ENCODE measurements around the gene RBMS3. TPM values are rescaled to one million over a fixed set of nuclear protein-coding genes. Genes with fewer than 3 reads are reported as not detected.

The RBMS3 gene
- total and polyA plus RNA-seq, 2 of the 13 experiments (the other 11 are each of a cell fraction or from before 2014, with no cell fraction given), result not detected

GRCh38 chr3:29896856-29897255 lies 616.0 kb downstream of the RBMS3 start:
- ATAC-seq (no peak), DNase-seq (ENCODE audit: low spot score) (no peak), FAIRE-seq (no peak)
- Histone ChIP-seq H3K4me1 (ENCODE audit: insufficient read depth, low read length) (no peaks in the 10 kb centered on the region), H3K4me2 (ENCODE audit: low read depth, low read length) (no peak overlapping the region), H3K4me3 (replicated peaks in 1 of 3; ENCODE audit: insufficient read depth in 1 of 3, low read depth in 2 of 3, low read length in 3 of 3) (no peak overlapping the region), H2AFZ (ENCODE audit: low read length) (no peak overlapping the region), H3K36me3 (replicated peaks in 1 of 2; ENCODE audit: control insufficient read depth in 1 of 2, insufficient read depth in 2 of 2, low read length in 2 of 2) (no peaks in the 10 kb centered on the region), H4K20me1 (ENCODE audit: insufficient read depth, low read length) (no peaks in the 10 kb centered on the region), H3K79me2 (ENCODE audit: insufficient read depth, low read length) (no peaks in the 10 kb centered on the region), H3K9ac (ENCODE audit: insufficient read depth, low read depth, low read length) (no peak overlapping the region), H3K27me3 (ENCODE audit: control insufficient read depth in 1 of 2, insufficient read depth in 2 of 2, low read length in 2 of 2) (no peaks in the 10 kb centered on the region), H3K9me3 (ENCODE audit: low read length) (no peaks in the 10 kb centered on the region), H3K27ac (ENCODE audit: extremely low read length, insufficient read depth, low read length) (no peak overlapping the region)
- BruUV-seq (replicated peaks), result no TSS peak
- ChIA-PET POLR2A (no interaction called here), CTCF (ENCODE audit: low intra/inter-chr PET ratio, low total read pairs) (no interaction called here)
- in situ Hi-C loops (cut with HindIII; ENCODE audit: extremely low pct_ligation_motif_present, low pct_unique_long_range_greater_than_20kb) (no loop called here), intact Hi-C loops (cut with micrococcal nuclease; ENCODE audit: unreplicated experiment) (no loop called here)
- WGBS (ENCODE audit: low lambda C conversion rate), result 2% methylated on average over 3 of the region's 3 CpGs
- TF ChIP-seq NR2C2 (CRISPR knock-in tag; IDR thresholded peaks at IDR 0.05; ENCODE audit: borderline replicate concordance) (no peak), ZNF652 (CRISPR knock-in tag; IDR thresholded peaks at IDR 0.05; ENCODE audit: borderline replicate concordance, low read depth) (no peak), ZNF10 (CRISPR knock-in tag; IDR thresholded peaks at IDR 0.05; ENCODE audit: borderline replicate concordance, low read depth) (no peak), FOXO1 (CRISPR knock-in tag; IDR thresholded peaks at IDR 0.05) (no peak), KDM5B (CRISPR knock-in tag; IDR thresholded peaks at IDR 0.05; ENCODE audit: borderline replicate concordance) (no peak), THRA (CRISPR knock-in tag; IDR thresholded peaks at IDR 0.05; ENCODE audit: borderline replicate concordance) (no peak), HES4 (CRISPR knock-in tag; IDR thresholded peaks at IDR 0.05; ENCODE audit: borderline replicate concordance) (no peak), ZNF160 (CRISPR knock-in tag; IDR thresholded peaks at IDR 0.05) (no peak), AGO1 (IDR thresholded peaks at IDR 0.05; ENCODE audit: low read depth, low read length, poor library complexity, severe bottlenecking) (no peak), RARA (CRISPR knock-in tag; IDR thresholded peaks at IDR 0.05) (no peak)
- TF ChIP-seq, protein P1, sequence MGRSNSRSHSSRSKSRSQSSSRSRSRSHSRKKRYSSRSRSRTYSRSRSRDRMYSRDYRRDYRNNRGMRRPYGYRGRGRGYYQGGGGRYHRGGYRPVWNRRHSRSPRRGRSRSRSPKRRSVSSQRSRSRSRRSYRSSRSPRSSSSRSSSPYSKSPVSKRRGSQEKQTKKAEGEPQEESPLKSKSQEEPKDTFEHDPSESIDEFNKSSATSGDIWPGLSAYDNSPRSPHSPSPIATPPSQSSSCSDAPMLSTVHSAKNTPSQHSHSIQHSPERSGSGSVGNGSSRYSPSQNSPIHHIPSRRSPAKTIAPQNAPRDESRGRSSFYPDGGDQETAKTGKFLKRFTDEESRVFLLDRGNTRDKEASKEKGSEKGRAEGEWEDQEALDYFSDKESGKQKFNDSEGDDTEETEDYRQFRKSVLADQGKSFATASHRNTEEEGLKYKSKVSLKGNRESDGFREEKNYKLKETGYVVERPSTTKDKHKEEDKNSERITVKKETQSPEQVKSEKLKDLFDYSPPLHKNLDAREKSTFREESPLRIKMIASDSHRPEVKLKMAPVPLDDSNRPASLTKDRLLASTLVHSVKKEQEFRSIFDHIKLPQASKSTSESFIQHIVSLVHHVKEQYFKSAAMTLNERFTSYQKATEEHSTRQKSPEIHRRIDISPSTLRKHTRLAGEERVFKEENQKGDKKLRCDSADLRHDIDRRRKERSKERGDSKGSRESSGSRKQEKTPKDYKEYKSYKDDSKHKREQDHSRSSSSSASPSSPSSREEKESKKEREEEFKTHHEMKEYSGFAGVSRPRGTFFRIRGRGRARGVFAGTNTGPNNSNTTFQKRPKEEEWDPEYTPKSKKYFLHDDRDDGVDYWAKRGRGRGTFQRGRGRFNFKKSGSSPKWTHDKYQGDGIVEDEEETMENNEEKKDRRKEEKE (IDR thresholded peaks at IDR 0.05), result no peak
